ENCODE results near the gene NRIP1. TPM values are rescaled to one million over a fixed set of nuclear protein-coding genes. Genes with fewer than 3 reads are reported as not detected.

The NRIP1 gene
- total and polyA plus RNA-seq, 2 of the 8 experiments (the other 6 are each of a cell fraction or from before 2014, with no cell fraction given): 1.5 to 9.3 TPM

DNA sequence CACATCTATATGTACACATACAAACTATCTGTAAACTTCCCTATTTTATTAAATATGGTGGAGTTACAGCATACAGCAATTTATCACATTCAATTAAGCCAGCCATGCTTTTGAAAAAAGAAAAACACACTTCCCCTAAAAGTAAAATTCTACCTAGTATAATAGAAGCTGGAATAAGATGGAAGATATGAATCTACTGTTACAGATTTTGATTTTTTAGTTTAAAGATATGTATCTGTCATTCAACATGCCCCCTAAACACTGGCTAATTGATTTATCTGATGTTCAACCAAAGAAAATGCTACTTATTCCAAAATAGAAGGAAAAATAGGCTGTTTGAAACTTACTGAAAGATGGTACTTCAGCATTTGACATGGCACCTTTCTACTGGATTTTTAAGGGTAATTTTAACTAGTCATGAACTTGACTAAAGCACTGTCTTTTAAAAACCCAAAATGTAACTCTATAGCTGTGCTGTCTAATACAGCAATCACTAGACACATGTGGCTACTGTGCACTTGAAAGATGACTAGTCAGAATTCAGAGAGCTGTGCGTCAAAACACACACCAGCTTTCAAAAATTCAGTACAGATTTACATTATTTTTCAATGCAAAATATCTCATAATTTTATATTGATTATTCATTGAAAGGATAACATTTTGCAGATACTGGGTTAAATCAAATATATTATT is 25.0 kb downstream of the NRIP1 start:
- FAIRE-seq: no peak
- Histone ChIP-seq H3K4me2 (ENCODE audit: insufficient read depth in 1 of 2, low read depth in 2 of 2, low read length in 2 of 2) (no peak overlapping the region), H3K79me2 (ENCODE audit: control insufficient read depth in 1 of 2, insufficient read depth in 2 of 2, low read length in 2 of 2) (peaks cover 0 to 8% of the 10 kb centered on the region in 2 experiments; a peak in 1 of 4 replicates), H3K56ac (replicated peaks; ENCODE audit: insufficient read length, low read depth, low read length) (no peak overlapping the region), H3K9me3 (ENCODE audit: insufficient read depth in 2 of 2, low read depth in 1 of 2, low read length in 1 of 2) (no peaks in the 10 kb centered on the region), H3K36me3 (ENCODE audit: control insufficient read depth in 2 of 4, insufficient read depth in 4 of 4, low read length in 3 of 4) (no peaks in the 10 kb centered on the region; a peak in 1 of 8 replicates), H3K4me3 (ENCODE audit: extremely low read depth in 1 of 4, insufficient read depth in 2 of 4, low read depth in 3 of 4, low read length in 4 of 4) (no peak overlapping the region), H2AK5ac (ENCODE audit: low read depth, low read length) (no peak overlapping the region), H4K20me1 (replicated peaks in 1 of 2; ENCODE audit: control insufficient read depth in 1 of 2, insufficient read depth in 2 of 2, low read length in 2 of 2) (peaks cover 0 to 2% of the 10 kb centered on the region in 2 experiments), H3K4ac (replicated peaks; ENCODE audit: insufficient read length, low read depth, low read length) (no peak overlapping the region), H2BK5ac (ENCODE audit: low read depth, low read length) (no peak overlapping the region), H3K4me1 (replicated peaks in 1 of 4; ENCODE audit: control insufficient read depth in 3 of 4, insufficient read depth in 4 of 4, low read length in 3 of 4) (no peaks in the 10 kb centered on the region), H3K18ac (ENCODE audit: extremely low read depth, low read length) (no peak overlapping the region), H3K23ac (ENCODE audit: insufficient read length) (no peak overlapping the region), H4K91ac (replicated peaks; ENCODE audit: insufficient read length, low read length) (no peak overlapping the region), H3K27ac (ENCODE audit: low read depth, low read length) (no peak overlapping the region), H2BK12ac (ENCODE audit: low read depth, low read length) (no peak overlapping the region), H3K79me1 (ENCODE audit: low read depth, low read length) (no peaks in the 10 kb centered on the region), H2AFZ (ENCODE audit: low read length) (no peak overlapping the region), H4K5ac (ENCODE audit: insufficient read length, low read depth, low read length) (no peak overlapping the region), H3K9ac (replicated peaks in 1 of 4; ENCODE audit: extremely low read depth in 1 of 4, low read depth in 3 of 4, low read length in 3 of 4) (no peak overlapping the region), H3K27me3 (replicated peaks in 1 of 4; ENCODE audit: control insufficient read depth in 3 of 4, extremely low read depth in 1 of 4, insufficient read depth in 3 of 4, low read length in 3 of 4) (no peaks in the 10 kb centered on the region), H2BK120ac (replicated peaks; ENCODE audit: low read depth, low read length) (no peak overlapping the region), H3K23me2 (ENCODE audit: low read depth, low read length) (no peaks in the 10 kb centered on the region), H2BK15ac (ENCODE audit: low read length) (no peak overlapping the region), H3K14ac (ENCODE audit: insufficient read length) (no peak overlapping the region), H2BK20ac (ENCODE audit: low read length) (no peak overlapping the region), H4K8ac (ENCODE audit: extremely low read depth, insufficient read depth, low read length) (no peak overlapping the region)
- no peak for TF ChIP-seq TBP (IDR thresholded peaks at IDR 0.05; ENCODE audit: low read depth, low read length)
- no peak for TF ChIP-seq SP2 (IDR thresholded peaks at IDR 0.05; ENCODE audit: low read length)
- no peak for TF ChIP-seq RFX5 (IDR thresholded peaks at IDR 0.05; ENCODE audit: borderline replicate concordance, low read depth, low read length)
- no peak for TF ChIP-seq SP4 (IDR thresholded peaks at IDR 0.05; ENCODE audit: low read length)
- CTCF ChIA-PET (ENCODE audit: partially characterized antibody): no interaction called here
- no peak for DNase-seq (ENCODE audit: low read depth in 1 of 2, low spot score in 2 of 2)
- WGBS, 2 experiments (ENCODE audit: extremely low coverage in 1 of 2, insufficient coverage in 1 of 2, insufficient read length in 1 of 2, insufficient replicate concordance in 2 of 2, low coverage in 1 of 2, low lambda C conversion rate in 2 of 2, missing lambda C conversion rate in 1 of 2): 100% methylated on average over 1 of the region's 1 CpG; no CpG with 5 or more reads in 1 of the 2 experiments
- POLR2A ChIA-PET (ENCODE audit: partially characterized antibody): no interaction called here
